Choroid plexus epithelial cell (primary cell): Measurements from ENCODE around the gene SMURF1.

Experiments used
- DNase-seq: peaks from one replicate; pipeline ENCODE4 v3.0.0-alpha.2; 2010; ENCODE audit warnings: low read depth
- H3K4me3 ChIP-seq: 2 replicates; pipeline ENCODE4 v1.5.1; 2011; ENCODE audit warnings: low read depth, mild to moderate bottlenecking, control low read depth, low read length, moderate library complexity
- CTCF ChIP-seq: conservative IDR thresholded peaks from 2 replicates; pipeline ENCODE4 v1.5.1; 2011; ENCODE audit warnings: low read depth, mild to moderate bottlenecking, control low read depth, inconsistent platforms, low read length, moderate library complexity

SMURF1 gene

GRCh38 chr7:99034932-99035722 lies 108.8 kb downstream of the SMURF1 start:
- no peak overlapping the region for H3K4me3 ChIP-seq
- TF ChIP-seq CTCF: no peak
- no peak for DNase-seq

GRCh38 chr7:99033765-99034164 lies 110.1 kb downstream of the SMURF1 start:
- no peak overlapping the region for H3K4me3 ChIP-seq
- no peak for TF ChIP-seq CTCF
- no peak for DNase-seq

- no peak for DNase-seq
- H3K4me3 ChIP-seq: no peak overlapping the region
- TF ChIP-seq CTCF: no peak
These were observed 111.0 kb downstream of the SMURF1 start for GRCh38 chr7:99032928-99033327.

GRCh38 chr7:99031496-99031895 lies 112.4 kb downstream of the SMURF1 start:
- DNase-seq: no peak
- H3K4me3 ChIP-seq: no peak overlapping the region
- no peak for TF ChIP-seq CTCF

GRCh38 chr7:99030951-99031350 lies 113.0 kb downstream of the SMURF1 start:
- H3K4me3 ChIP-seq: no peak overlapping the region
- no peak for TF ChIP-seq CTCF
- DNase-seq: no peak

GRCh38 chr7:99030457-99030856 lies 113.5 kb downstream of the SMURF1 start:
- H3K4me3 ChIP-seq: no peak overlapping the region
- no peak for TF ChIP-seq CTCF
- DNase-seq: no peak
